Measurements from ENCODE around the gene ACY1.

DNA sequence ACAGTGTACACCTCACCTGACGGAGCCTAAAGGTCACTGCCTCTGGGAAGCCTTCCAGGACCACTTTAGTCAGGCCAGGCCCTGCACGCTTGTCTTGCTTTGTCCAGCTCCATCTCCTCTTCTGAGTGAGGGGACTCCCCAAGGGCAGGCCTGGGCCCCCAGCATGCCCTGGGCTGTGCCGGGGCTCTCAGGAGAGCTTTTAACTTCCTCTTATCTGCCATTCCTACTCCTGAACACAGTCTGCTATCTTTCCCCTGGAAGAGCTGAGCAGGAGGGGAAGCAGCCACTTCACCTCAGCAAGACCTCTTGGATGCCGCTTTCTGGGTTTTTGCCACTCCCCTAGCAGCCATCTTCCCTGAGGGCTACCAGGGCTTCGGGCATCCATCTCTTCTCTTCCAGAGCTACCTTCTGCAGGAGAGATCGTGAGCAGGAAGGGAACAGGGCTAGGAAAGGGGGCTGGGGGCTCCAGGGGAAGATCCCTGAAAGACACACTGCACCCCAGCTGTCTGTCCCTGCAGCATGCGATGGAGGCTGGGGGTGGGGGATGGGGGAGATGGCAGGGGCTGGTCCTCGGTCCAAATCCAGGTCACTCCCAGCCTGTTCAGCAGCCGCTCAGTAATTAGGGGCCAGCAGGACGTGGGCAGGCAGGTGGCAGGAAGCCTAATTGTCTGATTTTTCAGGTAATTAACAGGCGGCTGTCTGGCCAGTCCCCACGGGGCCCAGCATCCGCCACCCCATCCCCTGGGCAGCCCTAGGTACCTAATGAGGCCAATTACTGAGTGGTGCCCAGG is 32.3 kb downstream of the ACY1 start:
- TF ChIP-seq, protein P1, sequence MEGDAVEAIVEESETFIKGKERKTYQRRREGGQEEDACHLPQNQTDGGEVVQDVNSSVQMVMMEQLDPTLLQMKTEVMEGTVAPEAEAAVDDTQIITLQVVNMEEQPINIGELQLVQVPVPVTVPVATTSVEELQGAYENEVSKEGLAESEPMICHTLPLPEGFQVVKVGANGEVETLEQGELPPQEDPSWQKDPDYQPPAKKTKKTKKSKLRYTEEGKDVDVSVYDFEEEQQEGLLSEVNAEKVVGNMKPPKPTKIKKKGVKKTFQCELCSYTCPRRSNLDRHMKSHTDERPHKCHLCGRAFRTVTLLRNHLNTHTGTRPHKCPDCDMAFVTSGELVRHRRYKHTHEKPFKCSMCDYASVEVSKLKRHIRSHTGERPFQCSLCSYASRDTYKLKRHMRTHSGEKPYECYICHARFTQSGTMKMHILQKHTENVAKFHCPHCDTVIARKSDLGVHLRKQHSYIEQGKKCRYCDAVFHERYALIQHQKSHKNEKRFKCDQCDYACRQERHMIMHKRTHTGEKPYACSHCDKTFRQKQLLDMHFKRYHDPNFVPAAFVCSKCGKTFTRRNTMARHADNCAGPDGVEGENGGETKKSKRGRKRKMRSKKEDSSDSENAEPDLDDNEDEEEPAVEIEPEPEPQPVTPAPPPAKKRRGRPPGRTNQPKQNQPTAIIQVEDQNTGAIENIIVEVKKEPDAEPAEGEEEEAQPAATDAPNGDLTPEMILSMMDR (tag by site-specific recombination; IDR thresholded peaks at IDR 0.05) = no peak
- TF ChIP-seq ZNF585B (tag by site-specific recombination; IDR thresholded peaks at IDR 0.05) (no peak), HOXC10 (CRISPR knock-in tag; IDR thresholded peaks at IDR 0.05) (no peak), GLI2 (tag by site-specific recombination; IDR thresholded peaks at IDR 0.05; ENCODE audit: borderline replicate concordance, low read depth) (no peak), SCRT2 (tag by site-specific recombination; IDR thresholded peaks at IDR 0.05) (no peak), TCF7L2 (IDR thresholded peaks at IDR 0.05; ENCODE audit: borderline replicate concordance, low read depth, low read length) (no peak), MEIS1 (CRISPR knock-in tag; IDR thresholded peaks at IDR 0.05; ENCODE audit: borderline replicate concordance) (no peak), ZNF664 (tag by site-specific recombination; IDR thresholded peaks at IDR 0.05) (no peak)
- TF ChIP-seq, protein P2, sequence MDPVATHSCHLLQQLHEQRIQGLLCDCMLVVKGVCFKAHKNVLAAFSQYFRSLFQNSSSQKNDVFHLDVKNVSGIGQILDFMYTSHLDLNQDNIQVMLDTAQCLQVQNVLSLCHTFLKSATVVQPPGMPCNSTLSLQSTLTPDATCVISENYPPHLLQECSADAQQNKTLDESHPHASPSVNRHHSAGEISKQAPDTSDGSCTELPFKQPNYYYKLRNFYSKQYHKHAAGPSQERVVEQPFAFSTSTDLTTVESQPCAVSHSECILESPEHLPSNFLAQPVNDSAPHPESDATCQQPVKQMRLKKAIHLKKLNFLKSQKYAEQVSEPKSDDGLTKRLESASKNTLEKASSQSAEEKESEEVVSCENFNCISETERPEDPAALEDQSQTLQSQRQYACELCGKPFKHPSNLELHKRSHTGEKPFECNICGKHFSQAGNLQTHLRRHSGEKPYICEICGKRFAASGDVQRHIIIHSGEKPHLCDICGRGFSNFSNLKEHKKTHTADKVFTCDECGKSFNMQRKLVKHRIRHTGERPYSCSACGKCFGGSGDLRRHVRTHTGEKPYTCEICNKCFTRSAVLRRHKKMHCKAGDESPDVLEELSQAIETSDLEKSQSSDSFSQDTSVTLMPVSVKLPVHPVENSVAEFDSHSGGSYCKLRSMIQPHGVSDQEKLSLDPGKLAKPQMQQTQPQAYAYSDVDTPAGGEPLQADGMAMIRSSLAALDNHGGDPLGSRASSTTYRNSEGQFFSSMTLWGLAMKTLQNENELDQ (tag by site-specific recombination; IDR thresholded peaks at IDR 0.05; ENCODE audit: low read depth) = no peak
- TF ChIP-seq, protein P3, sequence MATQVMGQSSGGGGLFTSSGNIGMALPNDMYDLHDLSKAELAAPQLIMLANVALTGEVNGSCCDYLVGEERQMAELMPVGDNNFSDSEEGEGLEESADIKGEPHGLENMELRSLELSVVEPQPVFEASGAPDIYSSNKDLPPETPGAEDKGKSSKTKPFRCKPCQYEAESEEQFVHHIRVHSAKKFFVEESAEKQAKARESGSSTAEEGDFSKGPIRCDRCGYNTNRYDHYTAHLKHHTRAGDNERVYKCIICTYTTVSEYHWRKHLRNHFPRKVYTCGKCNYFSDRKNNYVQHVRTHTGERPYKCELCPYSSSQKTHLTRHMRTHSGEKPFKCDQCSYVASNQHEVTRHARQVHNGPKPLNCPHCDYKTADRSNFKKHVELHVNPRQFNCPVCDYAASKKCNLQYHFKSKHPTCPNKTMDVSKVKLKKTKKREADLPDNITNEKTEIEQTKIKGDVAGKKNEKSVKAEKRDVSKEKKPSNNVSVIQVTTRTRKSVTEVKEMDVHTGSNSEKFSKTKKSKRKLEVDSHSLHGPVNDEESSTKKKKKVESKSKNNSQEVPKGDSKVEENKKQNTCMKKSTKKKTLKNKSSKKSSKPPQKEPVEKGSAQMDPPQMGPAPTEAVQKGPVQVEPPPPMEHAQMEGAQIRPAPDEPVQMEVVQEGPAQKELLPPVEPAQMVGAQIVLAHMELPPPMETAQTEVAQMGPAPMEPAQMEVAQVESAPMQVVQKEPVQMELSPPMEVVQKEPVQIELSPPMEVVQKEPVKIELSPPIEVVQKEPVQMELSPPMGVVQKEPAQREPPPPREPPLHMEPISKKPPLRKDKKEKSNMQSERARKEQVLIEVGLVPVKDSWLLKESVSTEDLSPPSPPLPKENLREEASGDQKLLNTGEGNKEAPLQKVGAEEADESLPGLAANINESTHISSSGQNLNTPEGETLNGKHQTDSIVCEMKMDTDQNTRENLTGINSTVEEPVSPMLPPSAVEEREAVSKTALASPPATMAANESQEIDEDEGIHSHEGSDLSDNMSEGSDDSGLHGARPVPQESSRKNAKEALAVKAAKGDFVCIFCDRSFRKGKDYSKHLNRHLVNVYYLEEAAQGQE (tag by site-specific recombination; IDR thresholded peaks at IDR 0.05) = no peak
- TF ChIP-seq, protein P4, sequence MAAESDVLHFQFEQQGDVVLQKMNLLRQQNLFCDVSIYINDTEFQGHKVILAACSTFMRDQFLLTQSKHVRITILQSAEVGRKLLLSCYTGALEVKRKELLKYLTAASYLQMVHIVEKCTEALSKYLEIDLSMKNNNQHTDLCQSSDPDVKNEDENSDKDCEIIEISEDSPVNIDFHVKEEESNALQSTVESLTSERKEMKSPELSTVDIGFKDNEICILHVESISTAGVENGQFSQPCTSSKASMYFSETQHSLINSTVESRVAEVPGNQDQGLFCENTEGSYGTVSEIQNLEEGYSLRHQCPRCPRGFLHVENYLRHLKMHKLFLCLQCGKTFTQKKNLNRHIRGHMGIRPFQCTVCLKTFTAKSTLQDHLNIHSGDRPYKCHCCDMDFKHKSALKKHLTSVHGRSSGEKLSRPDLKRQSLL (tag by site-specific recombination; IDR thresholded peaks at IDR 0.05) = no peak
- TF ChIP-seq, protein P5, sequence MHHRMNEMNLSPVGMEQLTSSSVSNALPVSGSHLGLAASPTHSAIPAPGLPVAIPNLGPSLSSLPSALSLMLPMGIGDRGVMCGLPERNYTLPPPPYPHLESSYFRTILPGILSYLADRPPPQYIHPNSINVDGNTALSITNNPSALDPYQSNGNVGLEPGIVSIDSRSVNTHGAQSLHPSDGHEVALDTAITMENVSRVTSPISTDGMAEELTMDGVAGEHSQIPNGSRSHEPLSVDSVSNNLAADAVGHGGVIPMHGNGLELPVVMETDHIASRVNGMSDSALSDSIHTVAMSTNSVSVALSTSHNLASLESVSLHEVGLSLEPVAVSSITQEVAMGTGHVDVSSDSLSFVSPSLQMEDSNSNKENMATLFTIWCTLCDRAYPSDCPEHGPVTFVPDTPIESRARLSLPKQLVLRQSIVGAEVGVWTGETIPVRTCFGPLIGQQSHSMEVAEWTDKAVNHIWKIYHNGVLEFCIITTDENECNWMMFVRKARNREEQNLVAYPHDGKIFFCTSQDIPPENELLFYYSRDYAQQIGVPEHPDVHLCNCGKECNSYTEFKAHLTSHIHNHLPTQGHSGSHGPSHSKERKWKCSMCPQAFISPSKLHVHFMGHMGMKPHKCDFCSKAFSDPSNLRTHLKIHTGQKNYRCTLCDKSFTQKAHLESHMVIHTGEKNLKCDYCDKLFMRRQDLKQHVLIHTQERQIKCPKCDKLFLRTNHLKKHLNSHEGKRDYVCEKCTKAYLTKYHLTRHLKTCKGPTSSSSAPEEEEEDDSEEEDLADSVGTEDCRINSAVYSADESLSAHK (tag by site-specific recombination; IDR thresholded peaks at IDR 0.05) = no peak
- TF ChIP-seq, protein P6, sequence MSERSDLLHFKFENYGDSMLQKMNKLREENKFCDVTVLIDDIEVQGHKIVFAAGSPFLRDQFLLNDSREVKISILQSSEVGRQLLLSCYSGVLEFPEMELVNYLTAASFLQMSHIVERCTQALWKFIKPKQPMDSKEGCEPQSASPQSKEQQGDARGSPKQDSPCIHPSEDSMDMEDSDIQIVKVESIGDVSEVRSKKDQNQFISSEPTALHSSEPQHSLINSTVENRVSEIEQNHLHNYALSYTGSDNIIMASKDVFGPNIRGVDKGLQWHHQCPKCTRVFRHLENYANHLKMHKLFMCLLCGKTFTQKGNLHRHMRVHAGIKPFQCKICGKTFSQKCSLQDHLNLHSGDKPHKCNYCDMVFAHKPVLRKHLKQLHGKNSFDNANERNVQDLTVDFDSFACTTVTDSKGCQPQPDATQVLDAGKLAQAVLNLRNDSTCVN (tag by site-specific recombination; optimal IDR thresholded peaks at IDR 0.05) = no peak

All from HEK293 (cell line).